C4-2B (cell line): ENCODE results near the gene SPOCK1.

Source experiments
- H3K27ac ChIP-seq: fragments of 450-650 bp; 2 replicates; pipeline ENCODE4 v1.5.1; 2017
- CTCF ChIP-seq: fragments of 450-650 bp; conservative IDR thresholded peaks from 2 replicates; pipeline ENCODE4 v1.5.1; 2017; ENCODE audit warnings: mild to moderate bottlenecking
- ZFX ChIP-seq: fragments of 450-650 bp; IDR thresholded peaks from 2 replicates; pipeline ENCODE4 v1.6.1; 2017

Gene SPOCK1

GRCh38 chr5:137184734-137185133 is 314.4 kb downstream of the SPOCK1 start:
- H3K27ac ChIP-seq, result no peak overlapping the region
- TF ChIP-seq ZFX (no peak), CTCF (no peak)

GRCh38 chr5:137182576-137182975 is 316.6 kb downstream of the SPOCK1 start:
- TF ChIP-seq ZFX (no peak), CTCF (no peak)
- H3K27ac ChIP-seq, result no peak overlapping the region

GRCh38 chr5:137181667-137182066 is 317.5 kb downstream of the SPOCK1 start:
- TF ChIP-seq ZFX, result no peak
- no peak for TF ChIP-seq CTCF
- H3K27ac ChIP-seq, result no peak overlapping the region

- TF ChIP-seq CTCF (no peak), ZFX (no peak)
- H3K27ac ChIP-seq, result no peak overlapping the region
Observed at GRCh38 chr5:137179203-137179602, 319.9 kb downstream of the SPOCK1 start.

- no peak for TF ChIP-seq CTCF
- no peak for TF ChIP-seq ZFX
Observed at GRCh38 chr5:137176609-137177008, 322.5 kb downstream of the SPOCK1 start.

GRCh38 chr5:137176126-137176525 is 323.0 kb downstream of the SPOCK1 start:
- TF ChIP-seq ZFX, result no peak
- no peak for TF ChIP-seq CTCF
- H3K27ac ChIP-seq, result no peak overlapping the region

More at GRCh38 chr5:137176609-137177008, 322.5 kb downstream of the SPOCK1 start:
- H3K27ac ChIP-seq, result no peak overlapping the region

GRCh38 chr5:137174196-137174595 is 324.9 kb downstream of the SPOCK1 start:
- TF ChIP-seq ZFX (no peak), CTCF (no peak)
- H3K27ac ChIP-seq, result no peak overlapping the region

- no peak overlapping the region for H3K27ac ChIP-seq
- TF ChIP-seq CTCF (no peak), ZFX (no peak)
Observed at GRCh38 chr5:137172258-137172657, 326.9 kb downstream of the SPOCK1 start.
